HepG2 (cell line): Measurements from ENCODE around the gene EYA2. TPM values are rescaled to one million over a fixed set of nuclear protein-coding genes. Genes with fewer than 3 reads are reported as not detected.

Source experiments
- BHLHE40 ChIP-seq: IDR thresholded peaks from 2 replicates; pipeline ENCODE4 v1.6.1; 2011; ENCODE audit warnings: low read length, improper control_type of control experiment
- CHD2 ChIP-seq: IDR thresholded peaks from 2 replicates; pipeline ENCODE4 v1.6.1; 2011; ENCODE audit warnings: low read depth, low read length, improper control_type of control experiment
- HDAC1 ChIP-seq: sonication (generic); formaldehyde crosslinking; IDR thresholded peaks from 2 replicates; pipeline ENCODE4 v1.5.1; 2020; ENCODE audit warnings: mild to moderate bottlenecking, missing genetic modification reagents
- HHEX ChIP-seq: IDR thresholded peaks from 2 replicates; pipeline ENCODE4 v1.6.1; 2016; ENCODE audit warnings: control low read depth
- HIVEP1 ChIP-seq: sonication (generic); formaldehyde crosslinking; IDR thresholded peaks from 2 replicates; pipeline ENCODE4 v1.4.0; 2020; ENCODE audit warnings: mild to moderate bottlenecking, missing genetic modification reagents
- JARID2 ChIP-seq: sonication (generic); formaldehyde crosslinking; IDR thresholded peaks from 2 replicates; pipeline ENCODE4 v1.8.1; 2023; ENCODE audit warnings: missing genetic modification reagents, inconsistent platforms; ENCODE audit not compliant: insufficient replicate concordance
- KDM6A ChIP-seq: IDR thresholded peaks from 2 replicates; pipeline ENCODE4 v1.6.1; 2016; ENCODE audit warnings: low read depth
- LRRFIP1 ChIP-seq: sonication (generic); formaldehyde crosslinking; conservative IDR thresholded peaks from 2 replicates; pipeline ENCODE4 v1.4.0; 2020; ENCODE audit warnings: missing genetic modification reagents
- MED8 ChIP-seq: sonication (generic); formaldehyde crosslinking; IDR thresholded peaks from 2 replicates; pipeline ENCODE4 v1.8.1; 2023; ENCODE audit warnings: mild to moderate bottlenecking, missing genetic modification reagents; ENCODE audit not compliant: insufficient replicate concordance
- MIER2 ChIP-seq: IDR thresholded peaks from 2 replicates; pipeline ENCODE4 v1.6.1; 2016; ENCODE audit warnings: missing biosample characterization, missing genetic modification reagents
- MIXL1 ChIP-seq: IDR thresholded peaks from 2 replicates; pipeline ENCODE4 v1.6.1; 2016
- POGZ ChIP-seq: sonication (generic); formaldehyde crosslinking; IDR thresholded peaks from 2 replicates; pipeline ENCODE4 v1.4.0; 2020; ENCODE audit warnings: mild to moderate bottlenecking, missing genetic modification reagents
- POLR2AphosphoS5 ChIP-seq: IDR thresholded peaks from 2 replicates; pipeline ENCODE4 v1.6.1; 2012; ENCODE audit warnings: low read depth, low read length
- SAP130 ChIP-seq: IDR thresholded peaks from 2 replicates; pipeline ENCODE4 v1.6.1; 2016; ENCODE audit warnings: low read depth
- SMARCC2 ChIP-seq: fragments of 450-650 bp; IDR thresholded peaks from 2 replicates; pipeline ENCODE4 v1.6.1; 2017; ENCODE audit warnings: antibody characterized with exemption, mild to moderate bottlenecking
- TBP ChIP-seq: sonication (generic); formaldehyde crosslinking; IDR thresholded peaks from 2 replicates; pipeline ENCODE4 v1.5.0; 2020; ENCODE audit warnings: missing genetic modification reagents
- ZKSCAN5 ChIP-seq: sonication (generic); formaldehyde crosslinking; IDR thresholded peaks from 2 replicates; pipeline ENCODE4 v1.5.1; 2020; ENCODE audit warnings: mild to moderate bottlenecking, missing genetic modification reagents
- ZMAT3 ChIP-seq: sonication (generic); formaldehyde crosslinking; conservative IDR thresholded peaks from 2 replicates; pipeline ENCODE4 v1.7.0; 2021; ENCODE audit warnings: missing genetic modification reagents
- ZNF607 ChIP-seq: sonication (generic); formaldehyde crosslinking; IDR thresholded peaks from 2 replicates; pipeline ENCODE4 v1.5.1; 2020; ENCODE audit warnings: missing genetic modification reagents, mild to moderate bottlenecking, borderline replicate concordance
- ZNF816 ChIP-seq: sonication (generic); formaldehyde crosslinking; IDR thresholded peaks from 2 replicates; pipeline ENCODE4 v1.8.0; 2022; ENCODE audit warnings: missing genetic modification reagents, mild to moderate bottlenecking, borderline replicate concordance
- ZSCAN21 ChIP-seq: sonication (generic); formaldehyde crosslinking; IDR thresholded peaks from 2 replicates; pipeline ENCODE4 v1.8.0; 2022; ENCODE audit warnings: mild to moderate bottlenecking, missing genetic modification reagents, moderate library complexity, borderline replicate concordance
- polyA plus RNA-seq, 8 experiments: library from polyadenylated mRNA; depleted of rRNA in 3 of 8; stranded (reverse) in 7 of 8; unstranded in 1 of 8; fragments of >200 nt; fragmentation: Illumina TruSeq in 4 of 8; extraction: Trizol in 4 of 8; gene quantifications; 2 replicates each; pipeline versions ENCODE4 v1.2.1 to v1.2.3, GENCODE V29; 2011 to 2016; ENCODE audit warnings: low read depth in 4 of 8, missing spikeins in 1 of 8, mixed read lengths in 1 of 8; ENCODE audit not compliant: insufficient read depth in 1 of 8
- total RNA-seq, 5 experiments: library from RNA; depleted of rRNA; stranded (reverse); fragments of >200 nt; fragmentation: Illumina TruSeq; extraction: Trizol; gene quantifications; 2 replicates each; pipeline ENCODE4 v1.2.3, GENCODE V29; 2016; ENCODE audit warnings: low read depth in 1 of 5
- TF ChIP-seq, protein P1 (sequence below): sonication (generic); formaldehyde crosslinking; IDR thresholded peaks from 2 replicates; pipeline ENCODE4 v1.8.0; 2022; ENCODE audit warnings: missing genetic modification reagents, mild to moderate bottlenecking, inconsistent platforms, borderline replicate concordance
- TF ChIP-seq, protein P2 (sequence below): sonication (generic); formaldehyde crosslinking; IDR thresholded peaks from 2 replicates; pipeline ENCODE4 v1.5.0; 2020; ENCODE audit warnings: mild to moderate bottlenecking, missing genetic modification reagents
- TF ChIP-seq, protein P3 (sequence below): sonication (generic); formaldehyde crosslinking; IDR thresholded peaks from 2 replicates; pipeline ENCODE4 v1.5.0; 2020; ENCODE audit warnings: missing genetic modification reagents

The EYA2 gene
- total and polyA plus RNA-seq, 2 of the 13 experiments (the other 11 are each of a cell fraction or from before 2014, with no cell fraction given) = not detected

DNA sequence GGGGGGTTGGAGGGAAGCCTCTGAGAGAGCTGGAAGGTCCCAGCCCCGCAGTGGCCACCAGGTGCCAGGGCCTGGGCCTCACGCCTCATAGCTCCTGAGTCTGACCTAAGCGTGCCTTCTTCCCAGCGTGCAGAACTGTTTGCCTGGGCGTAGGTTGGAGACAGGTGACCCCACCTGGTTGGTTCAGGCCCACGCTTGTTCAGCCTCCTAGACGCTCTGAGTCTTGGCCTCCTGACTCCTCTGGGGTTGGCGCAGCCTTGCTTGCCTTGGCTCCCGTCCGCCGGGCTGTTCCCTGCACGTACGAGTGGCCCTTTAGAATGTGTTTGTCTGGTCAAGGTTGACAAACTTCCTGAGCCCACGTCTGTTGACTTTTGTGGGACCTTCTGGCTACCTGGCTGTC lies 70.8 kb downstream of the EYA2 start (continued):
- TF ChIP-seq, protein P1, sequence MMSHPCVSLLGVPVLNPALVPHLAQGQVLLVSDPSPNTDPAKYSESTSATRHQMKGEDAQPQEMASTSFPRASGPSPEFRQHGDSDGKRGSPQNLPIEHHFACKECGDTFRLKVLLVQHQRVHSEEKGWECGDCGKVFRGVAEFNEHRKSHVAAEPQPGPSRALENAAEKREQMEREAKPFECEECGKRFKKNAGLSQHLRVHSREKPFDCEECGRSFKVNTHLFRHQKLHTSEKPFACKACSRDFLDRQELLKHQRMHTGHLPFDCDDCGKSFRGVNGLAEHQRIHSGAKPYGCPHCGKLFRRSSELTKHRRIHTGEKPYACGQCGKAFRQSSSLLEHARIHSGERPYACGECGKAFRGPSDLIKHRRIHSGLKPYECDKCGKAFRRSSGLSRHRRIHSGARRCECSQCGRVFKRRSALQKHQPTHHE = no peak
- TF ChIP-seq HIVEP1 (CRISPR knock-in tag) = no peak
- TF ChIP-seq POLR2AphosphoS5 = no peak
- TF ChIP-seq, protein P2, sequence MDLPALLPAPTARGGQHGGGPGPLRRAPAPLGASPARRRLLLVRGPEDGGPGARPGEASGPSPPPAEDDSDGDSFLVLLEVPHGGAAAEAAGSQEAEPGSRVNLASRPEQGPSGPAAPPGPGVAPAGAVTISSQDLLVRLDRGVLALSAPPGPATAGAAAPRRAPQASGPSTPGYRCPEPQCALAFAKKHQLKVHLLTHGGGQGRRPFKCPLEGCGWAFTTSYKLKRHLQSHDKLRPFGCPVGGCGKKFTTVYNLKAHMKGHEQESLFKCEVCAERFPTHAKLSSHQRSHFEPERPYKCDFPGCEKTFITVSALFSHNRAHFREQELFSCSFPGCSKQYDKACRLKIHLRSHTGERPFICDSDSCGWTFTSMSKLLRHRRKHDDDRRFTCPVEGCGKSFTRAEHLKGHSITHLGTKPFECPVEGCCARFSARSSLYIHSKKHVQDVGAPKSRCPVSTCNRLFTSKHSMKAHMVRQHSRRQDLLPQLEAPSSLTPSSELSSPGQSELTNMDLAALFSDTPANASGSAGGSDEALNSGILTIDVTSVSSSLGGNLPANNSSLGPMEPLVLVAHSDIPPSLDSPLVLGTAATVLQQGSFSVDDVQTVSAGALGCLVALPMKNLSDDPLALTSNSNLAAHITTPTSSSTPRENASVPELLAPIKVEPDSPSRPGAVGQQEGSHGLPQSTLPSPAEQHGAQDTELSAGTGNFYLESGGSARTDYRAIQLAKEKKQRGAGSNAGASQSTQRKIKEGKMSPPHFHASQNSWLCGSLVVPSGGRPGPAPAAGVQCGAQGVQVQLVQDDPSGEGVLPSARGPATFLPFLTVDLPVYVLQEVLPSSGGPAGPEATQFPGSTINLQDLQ = no peak
- TF ChIP-seq ZKSCAN5 (CRISPR knock-in tag) = no peak
- TF ChIP-seq SMARCC2 = no peak
- no peak for TF ChIP-seq ZMAT3
- no peak for TF ChIP-seq JARID2 (CRISPR knock-in tag)
- TF ChIP-seq MIER2 (CRISPR knock-in tag) = no peak; the same call in 1 of the 2 replicates
- no peak for TF ChIP-seq CHD2
- TF ChIP-seq HHEX (CRISPR knock-in tag) = no peak
- TF ChIP-seq TBP (CRISPR knock-in tag) = no peak
- TF ChIP-seq POGZ (CRISPR knock-in tag) = no peak
- TF ChIP-seq SAP130 (CRISPR knock-in tag) = no peak
- no peak for TF ChIP-seq MED8
- no peak for TF ChIP-seq BHLHE40
- TF ChIP-seq ZSCAN21 (CRISPR knock-in tag) = no peak
- no peak for TF ChIP-seq MIXL1 (CRISPR knock-in tag)
- TF ChIP-seq LRRFIP1 (CRISPR knock-in tag) = no peak
- TF ChIP-seq, protein P3, sequence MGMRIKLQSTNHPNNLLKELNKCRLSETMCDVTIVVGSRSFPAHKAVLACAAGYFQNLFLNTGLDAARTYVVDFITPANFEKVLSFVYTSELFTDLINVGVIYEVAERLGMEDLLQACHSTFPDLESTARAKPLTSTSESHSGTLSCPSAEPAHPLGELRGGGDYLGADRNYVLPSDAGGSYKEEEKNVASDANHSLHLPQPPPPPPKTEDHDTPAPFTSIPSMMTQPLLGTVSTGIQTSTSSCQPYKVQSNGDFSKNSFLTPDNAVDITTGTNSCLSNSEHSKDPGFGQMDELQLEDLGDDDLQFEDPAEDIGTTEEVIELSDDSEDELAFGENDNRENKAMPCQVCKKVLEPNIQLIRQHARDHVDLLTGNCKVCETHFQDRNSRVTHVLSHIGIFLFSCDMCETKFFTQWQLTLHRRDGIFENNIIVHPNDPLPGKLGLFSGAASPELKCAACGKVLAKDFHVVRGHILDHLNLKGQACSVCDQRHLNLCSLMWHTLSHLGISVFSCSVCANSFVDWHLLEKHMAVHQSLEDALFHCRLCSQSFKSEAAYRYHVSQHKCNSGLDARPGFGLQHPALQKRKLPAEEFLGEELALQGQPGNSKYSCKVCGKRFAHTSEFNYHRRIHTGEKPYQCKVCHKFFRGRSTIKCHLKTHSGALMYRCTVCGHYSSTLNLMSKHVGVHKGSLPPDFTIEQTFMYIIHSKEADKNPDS (CRISPR knock-in tag) = 0 out of 2 replicates have a peak, but pooled peaks have one; percentile 31
- TF ChIP-seq ZNF607 (CRISPR knock-in tag) = no peak
- TF ChIP-seq KDM6A (CRISPR knock-in tag) = 0 out of 2 replicates have a peak, but pooled peaks have one; percentile 35
- peak; percentile 35; the same call in 1 of the 2 replicates for TF ChIP-seq HDAC1
- no peak for TF ChIP-seq ZNF816 (CRISPR knock-in tag)
